Mesothelial cell of epicardium (in vitro differentiated cells): Measurements from ENCODE around the gene AOPEP. TPM values are rescaled to one million over a fixed set of nuclear protein-coding genes. Genes with fewer than 3 reads are reported as not detected.

ENCODE experiments used
- DNase-seq, 2 experiments: peaks; one replicate each; pipeline ENCODE4 v3.0.0; 2021; ENCODE audit warnings: low spot score in 2 of 2; ENCODE audit not compliant: unreplicated experiment in 2 of 2
- H3K27ac Mint-ChIP-seq: 2 replicates; pipeline ENCODE4 v1.8.0; 2021; ENCODE audit warnings: mixed read lengths
- H3K27me3 Mint-ChIP-seq: 2 replicates; pipeline ENCODE4 v1.8.0; 2021; ENCODE audit warnings: low read depth, mixed read lengths
- H3K36me3 Mint-ChIP-seq: 2 replicates; pipeline ENCODE4 v1.8.0; 2021; ENCODE audit warnings: mixed read lengths
- H3K4me1 Mint-ChIP-seq: 2 replicates; pipeline ENCODE4 v1.8.0; 2021; ENCODE audit warnings: mixed read lengths
- H3K4me3 Mint-ChIP-seq: 2 replicates; pipeline ENCODE4 v1.8.0; 2021; ENCODE audit warnings: mild to moderate bottlenecking, moderate library complexity, mixed read lengths
- H3K9me3 Mint-ChIP-seq: 2 replicates; pipeline ENCODE4 v1.8.0; 2021; ENCODE audit warnings: mixed read lengths
- CTCF ChIP-seq: fragments of 200-600 bp; sonication (generic); IDR thresholded peaks from one replicate; pipeline ENCODE4 v1.5.0; 2021; ENCODE audit warnings: antibody characterized with exemption; ENCODE audit not compliant: unreplicated experiment
- total RNA-seq: library from RNA; stranded (reverse); gene quantifications from 3 replicates; pipeline ENCODE4 v1.2.1, GENCODE V29; 2021

The AOPEP gene
- total RNA-seq, 1 donor from 2014 or later: 63.0 TPM

GRCh38 chr9:95073042-95073607 lies 346.6 kb downstream of the AOPEP start:
- DNase-seq: no peak
- Mint-ChIP-seq H3K4me3 (no peak overlapping the region), H3K9me3 (no peaks in the 10 kb centered on the region), H3K4me1 (peaks cover 26% of the 10 kb centered on the region), H3K27me3 (no peaks in the 10 kb centered on the region), H3K27ac (peak overlapping the region; percentile 48), H3K36me3 (peaks cover 14% of the 10 kb centered on the region)
- no peak for TF ChIP-seq CTCF

GRCh38 chr9:95073918-95074317 lies 347.4 kb downstream of the AOPEP start:
- Mint-ChIP-seq H3K27me3 (no peaks in the 10 kb centered on the region), H3K4me1 (peaks cover 34% of the 10 kb centered on the region), H3K9me3 (no peaks in the 10 kb centered on the region), H3K36me3 (peaks cover 8% of the 10 kb centered on the region), H3K27ac (peak overlapping the region; percentile 41), H3K4me3 (no peak overlapping the region)
- DNase-seq: no peak
- TF ChIP-seq CTCF: no peak

- no peaks in the 10 kb centered on the region for H3K9me3 Mint-ChIP-seq
- no peaks in the 10 kb centered on the region for H3K27me3 Mint-ChIP-seq
- no peak for DNase-seq
- H3K4me3 Mint-ChIP-seq: no peak overlapping the region
- no peak overlapping the region for H3K27ac Mint-ChIP-seq
- no peak for TF ChIP-seq CTCF
- H3K4me1 Mint-ChIP-seq: peaks cover 39% of the 10 kb centered on the region
- H3K36me3 Mint-ChIP-seq: peaks cover 5% of the 10 kb centered on the region
Measured at GRCh38 chr9:95074632-95075031, 348.1 kb downstream of the AOPEP start.

- Mint-ChIP-seq H3K27me3 (no peaks in the 10 kb centered on the region), H3K9me3 (no peaks in the 10 kb centered on the region), H3K27ac (no peak overlapping the region), H3K4me3 (no peak overlapping the region), H3K4me1 (peaks cover 29% of the 10 kb centered on the region), H3K36me3 (peaks cover 5% of the 10 kb centered on the region)
- no peak for DNase-seq
- no peak for TF ChIP-seq CTCF
Measured at GRCh38 chr9:95075700-95076099, 349.2 kb downstream of the AOPEP start.

- peaks cover 28% of the 10 kb centered on the region for H3K4me1 Mint-ChIP-seq
- H3K27me3 Mint-ChIP-seq: no peaks in the 10 kb centered on the region
- no peak for DNase-seq
- TF ChIP-seq CTCF: no peak
- peaks cover 5% of the 10 kb centered on the region for H3K36me3 Mint-ChIP-seq
- peak overlapping the region; percentile 79 for H3K27ac Mint-ChIP-seq
- H3K9me3 Mint-ChIP-seq: no peaks in the 10 kb centered on the region
- no peak overlapping the region for H3K4me3 Mint-ChIP-seq
Measured at GRCh38 chr9:95076696-95077052, 350.2 kb downstream of the AOPEP start.
